IMR-90 (cell line): Measurements from ENCODE around the gene NLRX1. TPM values are rescaled to one million over a fixed set of nuclear protein-coding genes. Genes with fewer than 3 reads are reported as not detected.

Experiments used
- ATAC-seq: fragments of 200-7000 bp; cut with Tn5 transposase; 2 replicates; pipeline ENCODE4 v1.9.1; 2020; ENCODE audit warnings: low read depth, mild to moderate bottlenecking, moderate library complexity
- BruUV-seq: library from RNA; stranded (reverse); fragments of 400-500 nt; replicated peaks from 2 replicates; lab custom pipeline; 2021; lab: Mats Ljungman, UMichigan
- CTCF ChIA-PET: fragments of 300-600 bp; formaldehyde crosslinking; extraction: SDS; loops from one replicate; lab custom pipeline; 2021; ENCODE audit warnings: antibody characterized with exemption; lab: Yijun Ruan, JAX
- POLR2A ChIA-PET: fragments of 300-600 bp; sonication (Branson Sonifier 250); formaldehyde crosslinking; loops from one replicate; lab custom pipeline; 2022; ENCODE audit warnings: antibody characterized with exemption; ENCODE audit not compliant: unreplicated experiment; lab: Charles Lee
- DNase-seq: peaks from one replicate; pipeline ENCODE4 v3.0.0; 2013
- H2AFZ ChIP-seq: replicated peaks from 2 replicates; pipeline ENCODE3; 2013; ENCODE audit warnings: low read length, mild to moderate bottlenecking; ENCODE audit not compliant: poor library complexity
- H2AK5ac ChIP-seq: 2 replicates; pipeline ENCODE4 v1.6.1; 2013; ENCODE audit warnings: low read depth, low read length, inconsistent platforms
- H2AK9ac ChIP-seq: replicated peaks from 2 replicates; pipeline ENCODE3; 2013; ENCODE audit warnings: mild to moderate bottlenecking, low read depth, low read length, moderate library complexity; ENCODE audit not compliant: poor library complexity
- H2BK120ac ChIP-seq: 2 replicates; pipeline ENCODE4 v1.6.1; 2013; ENCODE audit warnings: low read depth, low read length, inconsistent platforms
- H2BK15ac ChIP-seq: 3 replicates; pipeline ENCODE4 v1.6.1; 2013; ENCODE audit warnings: low read depth, low read length, inconsistent platforms
- H2BK20ac ChIP-seq: 2 replicates; pipeline ENCODE4 v1.6.1; 2013; ENCODE audit warnings: low read depth, mild to moderate bottlenecking, inconsistent platforms, low read length, moderate library complexity
- H2BK5ac ChIP-seq: 2 replicates; pipeline ENCODE4 v1.6.1; 2013; ENCODE audit warnings: mild to moderate bottlenecking, low read depth, low read length, inconsistent platforms; ENCODE audit not compliant: poor library complexity, severe bottlenecking
- H3K14ac ChIP-seq: replicated peaks from 2 replicates; pipeline ENCODE4 v1.6.1; 2013; ENCODE audit warnings: low read depth, low read length, inconsistent platforms
- H3K18ac ChIP-seq: 2 replicates; pipeline ENCODE4 v1.6.1; 2013; ENCODE audit warnings: low read depth, low read length, control low read depth
- H3K23ac ChIP-seq: 2 replicates; pipeline ENCODE4 v1.6.1; 2013; ENCODE audit warnings: low read depth, low read length, inconsistent platforms
- H3K27ac ChIP-seq: 2 replicates; pipeline ENCODE4 v1.5.1; 2013; ENCODE audit warnings: mild to moderate bottlenecking, control low read depth, low read length; ENCODE audit not compliant: insufficient read depth
- H3K27me3 ChIP-seq: 2 replicates; pipeline ENCODE4 v1.6.1; 2013; ENCODE audit warnings: low read length; ENCODE audit not compliant: control insufficient read depth, insufficient read depth
- H3K36me3 ChIP-seq: 2 replicates; pipeline ENCODE4 v1.6.1; 2013; ENCODE audit warnings: low read length, mixed read lengths; ENCODE audit not compliant: control insufficient read depth, insufficient read depth
- H3K4ac ChIP-seq: 2 replicates; pipeline ENCODE4 v1.6.1; 2013; ENCODE audit warnings: low read depth, low read length, inconsistent platforms
- H3K4me1 ChIP-seq: 2 replicates; pipeline ENCODE4 v1.6.1; 2013; ENCODE audit warnings: low read length, mixed read lengths; ENCODE audit not compliant: control insufficient read depth, insufficient read depth
- H3K4me2 ChIP-seq: 2 replicates; pipeline ENCODE4 v1.6.1; 2013; ENCODE audit warnings: low read depth, mild to moderate bottlenecking, control low read depth, low read length, moderate library complexity
- H3K4me3 ChIP-seq: 2 replicates; pipeline ENCODE4 v1.5.1; 2013; ENCODE audit warnings: low read depth, mild to moderate bottlenecking, control low read depth, low read length, moderate library complexity; ENCODE audit not compliant: insufficient read depth
- H3K56ac ChIP-seq: 2 replicates; pipeline ENCODE4 v1.6.1; 2013; ENCODE audit warnings: low read length, inconsistent platforms; ENCODE audit not compliant: insufficient read depth; ENCODE audit errors: extremely low read depth
- H3K79me1 ChIP-seq, 2 experiments: 2 replicates each; pipeline ENCODE4 v1.6.1; 2013; ENCODE audit warnings: low read length in 2 of 2, inconsistent platforms in 1 of 2, low read depth in 1 of 2
- H3K9ac ChIP-seq: 2 replicates; pipeline ENCODE4 v1.6.1; 2013; ENCODE audit warnings: low read depth, low read length, control low read depth
- H3K9me1 ChIP-seq: 2 replicates; pipeline ENCODE4 v1.6.1; 2013; ENCODE audit warnings: low read length, inconsistent platforms; ENCODE audit not compliant: insufficient read depth
- H3K9me3 ChIP-seq: 2 replicates; pipeline ENCODE4 v1.6.1; 2013; ENCODE audit warnings: low read length; ENCODE audit not compliant: control insufficient read depth, insufficient read depth
- H4K20me1 ChIP-seq: 2 replicates; pipeline ENCODE4 v1.6.1; 2013; ENCODE audit warnings: low read length, inconsistent platforms; ENCODE audit not compliant: insufficient read depth
- H4K5ac ChIP-seq: 2 replicates; pipeline ENCODE4 v1.6.1; 2013; ENCODE audit warnings: mild to moderate bottlenecking, low read depth, low read length, control low read depth
- H4K8ac ChIP-seq, 2 experiments: 2 replicates each; pipeline ENCODE4 v1.6.1; 2013; ENCODE audit warnings: low read depth in 2 of 2, low read length in 2 of 2, control low read depth in 1 of 2, inconsistent platforms in 1 of 2
- H4K91ac ChIP-seq: 2 replicates; pipeline ENCODE4 v1.6.1; 2013; ENCODE audit warnings: low read depth, low read length, inconsistent platforms; ENCODE audit not compliant: insufficient read depth
- MAFK ChIP-seq: IDR thresholded peaks from 2 replicates; pipeline ENCODE4 v1.6.1; 2012; ENCODE audit warnings: low read depth, low read length, improper control_type of control experiment
- POLR2A ChIP-seq: IDR thresholded peaks from 2 replicates; pipeline ENCODE4 v1.6.1; 2012; ENCODE audit warnings: mild to moderate bottlenecking, low read depth, low read length
- SMC3 ChIP-seq: fragments of 150-350 bp; IDR thresholded peaks from 2 replicates; pipeline ENCODE4 v1.6.1; 2016; ENCODE audit warnings: low read depth, mild to moderate bottlenecking, antibody characterized with exemption, low read length, moderate library complexity
- WGBS, 2 experiments: methylation state at CpG; one replicate each; pipeline versions ENCODE4 v1.1.5 to v1.1.7; 2013; ENCODE audit warnings: missing lambda C conversion rate in 2 of 2; ENCODE audit not compliant: insufficient read length in 1 of 2; ENCODE audit errors: extremely low coverage in 2 of 2; 5-methylcytosine and 5-hydroxymethylcytosine counted together
- dilution Hi-C: fragments of 300-500 bp; cut with HindIII; formaldehyde crosslinking; loops from one replicate; pipeline ENCODE4 v1.14.3; 2018; ENCODE audit warnings: low sequenced_read_pairs; ENCODE audit not compliant: unreplicated experiment
- in situ Hi-C: fragments of 300-500 bp; cut with MboI; formaldehyde crosslinking; loops from 3 replicates; pipeline ENCODE4 v1.14.3; 2019; ENCODE audit warnings: low sequenced_read_pairs, inconsistent platforms, mixed read lengths
- intact Hi-C: fragments of 100-400 bp; cut with micrococcal nuclease; formaldehyde crosslinking; loops from 2 replicates; pipeline ENCODE4 v1.10.0; 2022
- polyA plus RNA-seq, 3 experiments: library from polyadenylated mRNA; depleted of rRNA; stranded (reverse); fragments of >200 nt; gene quantifications; 2 replicates each; pipeline ENCODE4 v1.2.3, GENCODE V29; 2012; ENCODE audit warnings: low replicate concordance in 1 of 3
- total RNA-seq: library from RNA; depleted of rRNA; stranded (reverse); fragments of >200 nt; gene quantifications from 2 replicates; pipeline ENCODE4 v1.2.3, GENCODE V29; 2012

Gene NLRX1
- total and polyA plus RNA-seq, 2 of the 4 experiments (the other 2 are of a cell fraction): 3.0 to 4.9 TPM

DNA sequence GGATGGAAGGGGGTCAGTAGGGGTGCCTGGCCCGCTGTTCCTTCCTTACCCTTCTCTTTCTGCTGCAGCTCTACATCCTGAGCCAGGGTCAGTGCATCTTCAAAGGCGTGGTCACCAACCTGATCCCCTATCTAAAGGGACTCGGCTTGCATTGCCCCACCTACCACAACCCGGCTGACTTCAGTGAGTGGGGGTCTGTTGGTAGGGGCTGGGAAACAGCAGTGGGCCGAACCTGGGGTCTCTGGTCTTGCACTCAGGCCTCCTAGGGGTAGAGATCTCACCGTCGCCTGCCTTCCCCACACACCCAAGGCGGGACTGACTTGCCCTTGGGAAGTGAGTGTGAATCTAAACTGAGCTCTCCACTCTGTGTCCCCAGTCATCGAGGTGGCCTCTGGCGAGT lies 12.0 kb upstream of the NLRX1 start:
- Histone ChIP-seq H3K56ac (no peak overlapping the region), H2AK9ac (no peak overlapping the region), H3K79me1 (no peaks in the 10 kb centered on the region), H2BK15ac (no peak overlapping the region), H3K23ac (no peak overlapping the region), H3K9ac (no peak overlapping the region), H2BK20ac (no peak overlapping the region), H2AFZ (no peak overlapping the region), H2BK120ac (no peak overlapping the region), H3K36me3 (no peaks in the 10 kb centered on the region), H2BK5ac (no peak overlapping the region), H3K27me3 (peaks cover 39% of the 10 kb centered on the region), H3K9me1 (no peaks in the 10 kb centered on the region), H3K18ac (no peak overlapping the region), H3K4ac (no peak overlapping the region), H3K27ac (no peak overlapping the region), H2AK5ac (no peak overlapping the region), H4K20me1 (no peaks in the 10 kb centered on the region), H3K4me1 (no peaks in the 10 kb centered on the region), H4K8ac (no peak overlapping the region), H3K4me3 (no peak overlapping the region), H3K14ac (no peak overlapping the region), H4K91ac (no peak overlapping the region), H4K5ac (no peak overlapping the region), H3K4me2 (no peak overlapping the region), H3K9me3 (no peaks in the 10 kb centered on the region)
- WGBS, 2 experiments: no CpG with 5 or more reads among the region's 10 CpGs
- no peak for TF ChIP-seq POLR2A
- TF ChIP-seq MAFK: no peak
- TF ChIP-seq SMC3: no peak
- intact Hi-C loops: no loop called here
- dilution Hi-C loops: no loop called here
- ATAC-seq (no peak), DNase-seq (no peak)
- no TSS peak for BruUV-seq
- ChIA-PET POLR2A (no interaction called here), CTCF (no interaction called here)
- in situ Hi-C loops: no loop called here
